ENCODE measurements around the gene CACNA2D1. TPM values are rescaled to one million over a fixed set of nuclear protein-coding genes. Genes with fewer than 3 reads are reported as not detected.

CACNA2D1 gene
- total RNA-seq, 1 experiment from 2014 or later: 9.8 TPM

GRCh38 chr7:82393076-82393839, 50.3 kb downstream of the CACNA2D1 start:
- POLR2A ChIA-PET: no interaction called here
- Histone ChIP-seq H3K27me3 (ENCODE audit: control insufficient read depth, insufficient read depth, low read length) (peaks cover 2% of the 10 kb centered on the region; the same call in 1 of the 2 replicates), H3K9me3 (ENCODE audit: control insufficient read depth, insufficient read depth, low read depth, low read length) (no peaks in the 10 kb centered on the region), H3K4me3 (ENCODE audit: low read depth in 2 of 2, low read length in 2 of 2) (no peak overlapping the region), H3K36me3 (ENCODE audit: control insufficient read depth, insufficient read depth, low read length) (no peaks in the 10 kb centered on the region), H3K27ac (ENCODE audit: low read length) (no peak overlapping the region), H3K4me1 (ENCODE audit: control insufficient read depth, insufficient read depth, low read length) (no peaks in the 10 kb centered on the region)
- CTCF ChIA-PET: no interaction called here
- no TSS peak for BruUV-seq (replicated peaks)
- TF ChIP-seq TCF7L2 (IDR thresholded peaks at IDR 0.05; ENCODE audit: low read depth, low read length): no peak
- no peak for TF ChIP-seq CTCF (IDR thresholded peaks at IDR 0.05)
- no peak for TF ChIP-seq SIN3A (IDR thresholded peaks at IDR 0.05; ENCODE audit: borderline replicate concordance, insufficient read depth, low read depth, low read length)
- TF ChIP-seq POLR2AphosphoS5 (IDR thresholded peaks at IDR 0.05; ENCODE audit: low read depth, low read length): no peak
- no peak for TF ChIP-seq REST (IDR thresholded peaks at IDR 0.05; ENCODE audit: insufficient read depth in 1 of 2, low read depth in 2 of 2, low read length in 1 of 2)
- in situ Hi-C loops (cut with HindIII; ENCODE audit: low pct_unique_long_range_greater_than_20kb, low sequenced_read_pairs) (no loop called here), intact Hi-C loops (cut with micrococcal nuclease; ENCODE audit: unreplicated experiment) (no loop called here)
- no peak for DNase-seq (ENCODE audit: low read depth, low spot score)
- ATAC-seq: no peak

GRCh38 chr7:82390936-82391335, 52.6 kb downstream of the CACNA2D1 start:
- DNase-seq (ENCODE audit: low read depth, low spot score) (no peak), ATAC-seq (no peak)
- Histone ChIP-seq H3K36me3 (ENCODE audit: control insufficient read depth, insufficient read depth, low read length) (no peaks in the 10 kb centered on the region), H3K9me3 (ENCODE audit: control insufficient read depth, insufficient read depth, low read depth, low read length) (no peaks in the 10 kb centered on the region), H3K27me3 (ENCODE audit: control insufficient read depth, insufficient read depth, low read length) (peaks cover 2% of the 10 kb centered on the region; the same call in 1 of the 2 replicates), H3K4me1 (ENCODE audit: control insufficient read depth, insufficient read depth, low read length) (no peaks in the 10 kb centered on the region), H3K4me3 (ENCODE audit: low read depth in 2 of 2, low read length in 2 of 2) (no peak overlapping the region), H3K27ac (ENCODE audit: low read length) (no peak overlapping the region)
- no TSS peak for BruUV-seq (replicated peaks)
- POLR2A ChIA-PET: no interaction called here
- TF ChIP-seq CTCF (IDR thresholded peaks at IDR 0.05) (no peak), REST (IDR thresholded peaks at IDR 0.05; ENCODE audit: insufficient read depth in 1 of 2, low read depth in 2 of 2, low read length in 1 of 2) (no peak), POLR2AphosphoS5 (IDR thresholded peaks at IDR 0.05; ENCODE audit: low read depth, low read length) (no peak), TCF7L2 (IDR thresholded peaks at IDR 0.05; ENCODE audit: low read depth, low read length) (no peak), SIN3A (IDR thresholded peaks at IDR 0.05; ENCODE audit: borderline replicate concordance, insufficient read depth, low read depth, low read length) (no peak)
- CTCF ChIA-PET: no interaction called here
- in situ Hi-C loops (cut with HindIII; ENCODE audit: low pct_unique_long_range_greater_than_20kb, low sequenced_read_pairs) (no loop called here), intact Hi-C loops (cut with micrococcal nuclease; ENCODE audit: unreplicated experiment) (no loop called here)
